ENCODE results near the gene MAPKAPK2. TPM values are rescaled to one million over a fixed set of nuclear protein-coding genes. Genes with fewer than 3 reads are reported as not detected.

MAPKAPK2 gene
- total RNA-seq, 2 donors from 2014 or later, result 27.1 to 67.0 TPM

GRCh38 chr1:206668351-206668750 is 16.4 kb upstream of the MAPKAPK2 start:
- H3K4me1 ChIP-seq (replicated peaks), result no peaks in the 10 kb centered on the region
- intact Hi-C loops (cut with DNase I), result no loop called here

GRCh38 chr1:206668874-206669410 is 15.8 kb upstream of the MAPKAPK2 start:
- Histone ChIP-seq H3K9me3 (no peaks in the 10 kb centered on the region), H3K27me3 (replicated peaks; ENCODE audit: insufficient read depth) (peaks cover 2% of the 10 kb centered on the region), H3K4me1 (replicated peaks) (no peaks in the 10 kb centered on the region), H3K36me3 (no peaks in the 10 kb centered on the region), H3K4me3 (no peak overlapping the region), H3K27ac (no peak overlapping the region)
- WGBS, result 93% methylated on average over 6 of the region's 6 CpGs
- DNase-seq (ENCODE audit: low spot score), result no peak
- TF ChIP-seq CTCF (IDR thresholded peaks at IDR 0.05) (no peak), POLR2A (IDR thresholded peaks at IDR 0.05) (no peak), POLR2AphosphoS5 (IDR thresholded peaks at IDR 0.05) (no peak)
- intact Hi-C loops (cut with DNase I), result no loop called here

More at GRCh38 chr1:206668351-206668750, 16.4 kb upstream of the MAPKAPK2 start:
- WGBS, result 32% methylated on average over 2 of the region's 2 CpGs
- H3K27me3 ChIP-seq (replicated peaks; ENCODE audit: insufficient read depth), result peaks cover 2% of the 10 kb centered on the region
- no peak overlapping the region for H3K27ac ChIP-seq
- DNase-seq (ENCODE audit: low spot score), result no peak
- H3K9me3 ChIP-seq, result no peaks in the 10 kb centered on the region
- H3K36me3 ChIP-seq, result no peaks in the 10 kb centered on the region
- H3K4me3 ChIP-seq, result no peak overlapping the region
- TF ChIP-seq CTCF (IDR thresholded peaks at IDR 0.05) (no peak), POLR2A (IDR thresholded peaks at IDR 0.05) (no peak), POLR2AphosphoS5 (IDR thresholded peaks at IDR 0.05) (no peak)

GRCh38 chr1:206672011-206672688 is 12.6 kb upstream of the MAPKAPK2 start:
- DNase-seq (ENCODE audit: low spot score), result no peak
- no peaks in the 10 kb centered on the region for H3K36me3 ChIP-seq
- no peak for TF ChIP-seq CTCF (IDR thresholded peaks at IDR 0.05)
- no peak for TF ChIP-seq POLR2A (IDR thresholded peaks at IDR 0.05)
- TF ChIP-seq POLR2AphosphoS5 (IDR thresholded peaks at IDR 0.05), result no peak
- WGBS, result 34% methylated on average over 8 of the region's 8 CpGs
- no peaks in the 10 kb centered on the region for H3K4me1 ChIP-seq (replicated peaks)
- peaks cover 2% of the 10 kb centered on the region for H3K27me3 ChIP-seq (replicated peaks; ENCODE audit: insufficient read depth)
- H3K4me3 ChIP-seq, result no peak overlapping the region
- intact Hi-C loops (cut with DNase I), result no loop called here
- peak overlapping the region in 1 of 2 donors; percentile 32 for H3K27ac ChIP-seq
- H3K9me3 ChIP-seq, result no peaks in the 10 kb centered on the region

GRCh38 chr1:206672844-206673758 is 11.6 kb upstream of the MAPKAPK2 start:
- WGBS, result 59% methylated on average over 6 of the region's 6 CpGs
- TF ChIP-seq POLR2A (IDR thresholded peaks at IDR 0.05) (no peak), CTCF (IDR thresholded peaks at IDR 0.05) (no peak)
- no peaks in the 10 kb centered on the region for H3K9me3 ChIP-seq
- intact Hi-C loops (cut with DNase I), result no loop called here
- H3K4me1 ChIP-seq (replicated peaks), result no peaks in the 10 kb centered on the region
- H3K36me3 ChIP-seq, result no peaks in the 10 kb centered on the region
- DNase-seq (ENCODE audit: low spot score), result no peak
- peaks cover 2% of the 10 kb centered on the region for H3K27me3 ChIP-seq (replicated peaks; ENCODE audit: insufficient read depth)
- no peak overlapping the region for H3K4me3 ChIP-seq
- H3K27ac ChIP-seq, result peak overlapping the region in 1 of 2 donors; percentile 14
